Measurements from ENCODE around the gene NKAIN2. TPM values are rescaled to one million over a fixed set of nuclear protein-coding genes. Genes with fewer than 3 reads are reported as not detected.

The NKAIN2 gene
- total and polyA plus RNA-seq, 7 donors: 0.08 to 13.5 (median 1.1) TPM

DNA sequence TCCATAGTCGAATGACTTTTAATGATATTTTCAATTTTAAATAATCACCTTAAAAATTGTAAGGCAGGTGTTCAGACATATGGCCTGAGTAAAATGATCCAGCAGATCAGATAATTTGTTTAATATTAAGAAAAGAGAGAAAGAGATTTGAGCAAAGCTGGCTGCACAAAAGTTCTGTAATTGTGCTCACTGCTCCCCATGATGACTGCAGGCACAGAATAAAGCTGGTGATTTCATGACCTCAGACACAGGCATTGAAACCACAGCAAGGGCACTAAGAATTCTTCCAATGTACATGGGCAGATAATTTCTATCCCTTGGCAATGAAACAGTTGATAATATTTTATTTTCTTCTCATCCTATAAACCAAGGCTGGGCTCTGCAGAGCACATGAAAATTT, 553.1 kb downstream of the NKAIN2 start:
- H3K4me1 ChIP-seq: no peaks in the 10 kb centered on the region
- no peak overlapping the region for H3K27ac ChIP-seq
- 34 to 42% (median 38%) methylated on average over 1 of the region's 1 CpG for WGBS, 3 donors
- intact Hi-C loops (cut with DNase I): no loop called here
- H3K4me3 ChIP-seq: no peak overlapping the region
- no peak for TF ChIP-seq CTCF (IDR thresholded peaks at IDR 0.05)
- no peaks in the 10 kb centered on the region for H3K36me3 ChIP-seq (ENCODE audit: insufficient read depth in 1 of 2, low read depth in 1 of 2)
- ATAC-seq: no peak
- H3K9me3 ChIP-seq: no peaks in the 10 kb centered on the region
- no peaks in the 10 kb centered on the region for H3K27me3 ChIP-seq (ENCODE audit: insufficient read depth in 3 of 3, low read length in 2 of 3)
- DNase-seq: no peak

DNA sequence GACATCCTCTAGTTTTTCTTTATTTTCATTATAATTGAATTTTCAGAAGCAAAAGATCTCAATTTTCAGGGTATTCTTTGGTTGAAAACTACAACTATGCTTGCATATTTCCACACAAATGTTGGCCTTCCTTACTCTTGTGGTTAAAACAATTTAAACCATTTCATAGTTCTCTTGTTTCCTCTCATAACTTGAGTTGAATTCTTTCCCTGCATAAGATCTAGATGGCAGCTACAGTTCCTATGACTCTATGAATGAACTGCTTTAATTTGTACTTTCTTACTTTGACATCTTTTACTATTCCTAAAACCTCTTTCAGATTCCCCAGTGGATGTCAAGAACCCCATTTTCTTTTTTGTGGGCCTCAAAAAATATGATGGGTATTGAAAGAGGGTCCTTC, 564.5 kb downstream of the NKAIN2 start:
- Histone ChIP-seq H3K4me1 (no peaks in the 10 kb centered on the region), H3K36me3 (ENCODE audit: insufficient read depth in 1 of 2, low read depth in 1 of 2) (no peaks in the 10 kb centered on the region), H3K27ac (no peak overlapping the region), H3K9me3 (no peaks in the 10 kb centered on the region), H3K27me3 (ENCODE audit: insufficient read depth in 3 of 3, low read length in 2 of 3) (no peaks in the 10 kb centered on the region), H3K4me3 (no peak overlapping the region)
- DNase-seq (no peak), ATAC-seq (no peak)
- TF ChIP-seq CTCF (IDR thresholded peaks at IDR 0.05): no peak
- intact Hi-C loops (cut with DNase I): no loop called here

- no peak for ATAC-seq
- DNase-seq: no peak
- Histone ChIP-seq H3K9me3 (no peaks in the 10 kb centered on the region), H3K4me3 (no peak overlapping the region), H3K27me3 (ENCODE audit: insufficient read depth in 3 of 3, low read length in 2 of 3) (no peaks in the 10 kb centered on the region), H3K4me1 (no peaks in the 10 kb centered on the region), H3K27ac (no peak overlapping the region), H3K36me3 (ENCODE audit: insufficient read depth in 1 of 2, low read depth in 1 of 2) (no peaks in the 10 kb centered on the region)
- intact Hi-C loops (cut with DNase I): no loop called here
- no peak for TF ChIP-seq CTCF (IDR thresholded peaks at IDR 0.05)
- 44 to 58% (median 58%) methylated on average over 2 of the region's 2 CpGs for WGBS, 3 donors
Observed at GRCh38 chr6:124371974-124372475, 568.4 kb downstream of the NKAIN2 start.

- DNase-seq: no peak
- 62 to 67% (median 63%) methylated on average over 1 of the region's 1 CpG for WGBS, 3 donors
- H3K36me3 ChIP-seq (ENCODE audit: insufficient read depth in 1 of 2, low read depth in 1 of 2): no peaks in the 10 kb centered on the region
- no peaks in the 10 kb centered on the region for H3K9me3 ChIP-seq
- H3K4me1 ChIP-seq: no peaks in the 10 kb centered on the region
- no peak overlapping the region for H3K27ac ChIP-seq
- H3K4me3 ChIP-seq: no peak overlapping the region
- H3K27me3 ChIP-seq (ENCODE audit: insufficient read depth in 3 of 3, low read length in 2 of 3): no peaks in the 10 kb centered on the region
- intact Hi-C loops (cut with DNase I): no loop called here
- no peak for TF ChIP-seq CTCF (IDR thresholded peaks at IDR 0.05)
- ATAC-seq: no peak
Observed at GRCh38 chr6:124373386-124373785, 569.7 kb downstream of the NKAIN2 start.

- DNase-seq (no peak), ATAC-seq (no peak)
- Histone ChIP-seq H3K4me3 (no peak overlapping the region), H3K4me1 (no peaks in the 10 kb centered on the region), H3K36me3 (ENCODE audit: insufficient read depth in 1 of 2, low read depth in 1 of 2) (no peaks in the 10 kb centered on the region), H3K27me3 (ENCODE audit: insufficient read depth in 3 of 3, low read length in 2 of 3) (no peaks in the 10 kb centered on the region), H3K27ac (no peak overlapping the region), H3K9me3 (no peaks in the 10 kb centered on the region)
- TF ChIP-seq CTCF (IDR thresholded peaks at IDR 0.05): no peak
- intact Hi-C loops (cut with DNase I): no loop called here
Observed at GRCh38 chr6:124389127-124389526, 585.5 kb downstream of the NKAIN2 start.
